Tibial nerve (tissue), 4 donors: Measurements from ENCODE around the gene TOX2. TPM values are rescaled to one million over a fixed set of nuclear protein-coding genes. Genes with fewer than 3 reads are reported as not detected.

ENCODE experiments used
- DNase-seq, 2 donors: peaks; one replicate each; pipeline ENCODE4 v3.0.0-alpha.2; 2019; ENCODE audit warnings: low spot score in 2 of 2
- H3K27ac ChIP-seq, 4 donors: fragments of 200-600 bp; sonication (generic) in 3 of 4; one replicate each; pipeline ENCODE4 v1.5.1; 2017 to 2019; ENCODE audit warnings: mild to moderate bottlenecking in 1 of 4
- H3K27me3 ChIP-seq, 2 donors: fragments of 200-600 bp; sonication (generic) in 1 of 2; one replicate each; pipeline versions ENCODE4 v1.5.1 to v1.6.0; 2017 to 2019
- H3K36me3 ChIP-seq, 3 donors: fragments of 200-600 bp; sonication (generic); one replicate each; pipeline ENCODE4 v1.5.1; 2018 to 2019
- H3K4me1 ChIP-seq, 4 donors: fragments of 200-600 bp; sonication (generic) in 3 of 4; one replicate each; pipeline ENCODE4 v1.5.1; 2017 to 2019
- H3K4me3 ChIP-seq, 4 donors: fragments of 200-600 bp; sonication (generic) in 3 of 4; one replicate each; pipeline ENCODE4 v1.5.1; 2017 to 2019; ENCODE audit warnings: mild to moderate bottlenecking in 1 of 4, moderate library complexity in 1 of 4
- H3K9me3 ChIP-seq, 4 donors: fragments of 200-600 bp; sonication (generic) in 3 of 4; one replicate each; pipeline ENCODE4 v1.5.1; 2017 to 2019
- CTCF ChIP-seq, 5 experiments: fragments of 200-600 bp in 3 of 5; fragments of 450-650 bp in 2 of 5; sonication (generic) in 3 of 5; IDR thresholded peaks; one replicate each; pipeline ENCODE4 v1.5.1; 2016 to 2019; ENCODE audit warnings: antibody characterized with exemption in 5 of 5, mild to moderate bottlenecking in 3 of 5, moderate library complexity in 2 of 5
- EP300 ChIP-seq, 2 donors: sonication (generic); formaldehyde crosslinking; IDR thresholded peaks; one replicate each; pipeline ENCODE4 v1.6.1; 2017; ENCODE audit warnings: antibody characterized with exemption in 2 of 2, mild to moderate bottlenecking in 1 of 2
- POLR2A ChIP-seq, 2 donors: fragments of 450-650 bp; IDR thresholded peaks; one replicate each; pipeline ENCODE4 v1.6.1; 2017; ENCODE audit warnings: antibody characterized with exemption in 2 of 2, mild to moderate bottlenecking in 2 of 2, moderate library complexity in 2 of 2
- WGBS, 2 donors: methylation state at CpG; one replicate each; pipeline ENCODE4 v1.1.5; 2018; 5-methylcytosine and 5-hydroxymethylcytosine counted together
- total RNA-seq, 4 donors: library from RNA; depleted of rRNA; stranded (reverse); fragments of >200 nt; gene quantifications; one replicate each; pipeline ENCODE4 v1.1.0, GENCODE V29; 2016

TOX2 gene
- total RNA-seq, 4 donors from 2014 or later: 1.3 to 3.3 (median 1.9) TPM

- WGBS, 2 donors: 34 to 58% methylated on average over 7 to 9 of the region's 9 CpGs
- Histone ChIP-seq H3K27ac (no peak overlapping the region), H3K36me3 (no peaks in the 10 kb centered on the region), H3K4me1 (peaks cover 0 to 36% (median 9%) of the 10 kb centered on the region in 4 donors), H3K9me3 (no peaks in the 10 kb centered on the region), H3K27me3 (no peaks in the 10 kb centered on the region), H3K4me3 (no peak overlapping the region)
- TF ChIP-seq EP300 (IDR thresholded peaks at IDR 0.05): peak in 1 of 2 donors; percentile 77
- TF ChIP-seq CTCF (IDR thresholded peaks at IDR 0.05): no peak
- TF ChIP-seq POLR2A (IDR thresholded peaks at IDR 0.05): no peak
- peak; percentile 21 to 60 for DNase-seq
Observed at GRCh38 chr20:43938932-43939761, 24.5 kb downstream of the TOX2 start.

GRCh38 chr20:43939762-43940121, 25.1 kb downstream of the TOX2 start:
- 12 to 23% methylated on average over 1 of the region's 1 CpG for WGBS, 2 donors
- Histone ChIP-seq H3K9me3 (no peaks in the 10 kb centered on the region), H3K36me3 (no peaks in the 10 kb centered on the region), H3K4me1 (peaks cover 0 to 36% (median 9%) of the 10 kb centered on the region in 4 donors), H3K27ac (no peak overlapping the region), H3K4me3 (no peak overlapping the region), H3K27me3 (no peaks in the 10 kb centered on the region)
- TF ChIP-seq EP300 (IDR thresholded peaks at IDR 0.05): no peak
- no peak for DNase-seq

GRCh38 chr20:43940518-43941225, 26.0 kb downstream of the TOX2 start:
- H3K4me3 ChIP-seq: no peak overlapping the region
- DNase-seq: no peak
- no peaks in the 10 kb centered on the region for H3K27me3 ChIP-seq
- no peaks in the 10 kb centered on the region for H3K36me3 ChIP-seq
- TF ChIP-seq CTCF (IDR thresholded peaks at IDR 0.05): no peak
- no peak for TF ChIP-seq POLR2A (IDR thresholded peaks at IDR 0.05)
- no peak for TF ChIP-seq EP300 (IDR thresholded peaks at IDR 0.05)
- H3K9me3 ChIP-seq: no peaks in the 10 kb centered on the region
- peaks cover 0 to 36% (median 9%) of the 10 kb centered on the region in 4 donors for H3K4me1 ChIP-seq
- 86 to 88% methylated on average over 10 of the region's 10 CpGs for WGBS, 2 donors
- H3K27ac ChIP-seq: no peak overlapping the region

GRCh38 chr20:43941476-43942200, 27.0 kb downstream of the TOX2 start:
- no peaks in the 10 kb centered on the region for H3K9me3 ChIP-seq
- DNase-seq: no peak
- H3K4me3 ChIP-seq: no peak overlapping the region
- no peaks in the 10 kb centered on the region for H3K36me3 ChIP-seq
- peak overlapping the region in 1 of 4 donors; percentile 4 for H3K27ac ChIP-seq
- no peaks in the 10 kb centered on the region for H3K27me3 ChIP-seq
- 63 to 71% methylated on average over 10 of the region's 10 CpGs for WGBS, 2 donors
- peaks cover 0 to 36% (median 9%) of the 10 kb centered on the region in 4 donors for H3K4me1 ChIP-seq
- TF ChIP-seq EP300 (IDR thresholded peaks at IDR 0.05) (peak in 1 of 2 donors; percentile 11), CTCF (IDR thresholded peaks at IDR 0.05) (no peak)

- H3K27me3 ChIP-seq: no peaks in the 10 kb centered on the region
- no peak for TF ChIP-seq EP300 (IDR thresholded peaks at IDR 0.05)
- no peak for TF ChIP-seq CTCF (IDR thresholded peaks at IDR 0.05)
- TF ChIP-seq POLR2A (IDR thresholded peaks at IDR 0.05): no peak
- 64 to 85% methylated on average over 1 of the region's 1 CpG for WGBS, 2 donors
- DNase-seq: no peak
- H3K9me3 ChIP-seq: no peaks in the 10 kb centered on the region
- H3K4me3 ChIP-seq: no peak overlapping the region
- peaks cover 0 to 36% (median 9%) of the 10 kb centered on the region in 4 donors for H3K4me1 ChIP-seq
- H3K27ac ChIP-seq: peak overlapping the region in 1 of 4 donors; percentile 4
- no peaks in the 10 kb centered on the region for H3K36me3 ChIP-seq
Observed at GRCh38 chr20:43942201-43942590, 27.5 kb downstream of the TOX2 start.
